Endothelial cell (in vitro differentiated cells): ENCODE measurements around the gene OPN1LW. TPM values are rescaled to one million over a fixed set of nuclear protein-coding genes. Genes with fewer than 3 reads are reported as not detected.
A peak's percentile ranks its signal among the peaks of the same experiment; 100 is the strongest.

ENCODE experiments used
- DNase-seq: peaks from one replicate; pipeline ENCODE4 v3.0.0; 2021; ENCODE audit warnings: low spot score
- H3K27ac Mint-ChIP-seq: one replicate; pipeline ENCODE4 v1.8.0; 2021; ENCODE audit warnings: mixed read lengths, inconsistent platforms; ENCODE audit not compliant: unreplicated experiment
- H3K27me3 Mint-ChIP-seq: one replicate; pipeline ENCODE4 v1.8.0; 2021; ENCODE audit warnings: mild to moderate bottlenecking, moderate library complexity, mixed read lengths, inconsistent platforms; ENCODE audit not compliant: unreplicated experiment
- H3K36me3 Mint-ChIP-seq: one replicate; pipeline ENCODE4 v1.8.0; 2021; ENCODE audit warnings: mild to moderate bottlenecking, low read depth, mixed read lengths, inconsistent platforms; ENCODE audit not compliant: unreplicated experiment
- H3K4me1 Mint-ChIP-seq: one replicate; pipeline ENCODE4 v1.8.0; 2021; ENCODE audit warnings: mild to moderate bottlenecking, mixed read lengths, inconsistent platforms; ENCODE audit not compliant: unreplicated experiment
- H3K4me3 Mint-ChIP-seq: one replicate; pipeline ENCODE4 v1.8.0; 2021; ENCODE audit warnings: mild to moderate bottlenecking, mixed read lengths, inconsistent platforms; ENCODE audit not compliant: unreplicated experiment
- H3K9me3 Mint-ChIP-seq: one replicate; pipeline ENCODE4 v1.8.0; 2021; ENCODE audit warnings: mixed read lengths, inconsistent platforms; ENCODE audit not compliant: unreplicated experiment
- total RNA-seq: library from RNA; stranded (reverse); fragmentation: NEBNext Ultra II Directional; extraction: Animal tissue kit (Norgen Biotek cat#: 25700); gene quantifications from one replicate; pipeline ENCODE4 v1.2.1, GENCODE V29; 2021; ENCODE audit not compliant: unreplicated experiment
- TF ChIP-seq, protein P1 (sequence below): fragments of 200-600 bp; sonication (generic); IDR thresholded peaks from one replicate; pipeline ENCODE4 v1.5.0; 2021; ENCODE audit warnings: antibody characterized with exemption; ENCODE audit not compliant: unreplicated experiment

OPN1LW gene
- total RNA-seq, 1 donor from 2014 or later = not detected

- H3K9me3 Mint-ChIP-seq = no peaks in the 10 kb centered on the region
- H3K4me1 Mint-ChIP-seq = peaks cover 22% of the 10 kb centered on the region
- TF ChIP-seq, protein P1, sequence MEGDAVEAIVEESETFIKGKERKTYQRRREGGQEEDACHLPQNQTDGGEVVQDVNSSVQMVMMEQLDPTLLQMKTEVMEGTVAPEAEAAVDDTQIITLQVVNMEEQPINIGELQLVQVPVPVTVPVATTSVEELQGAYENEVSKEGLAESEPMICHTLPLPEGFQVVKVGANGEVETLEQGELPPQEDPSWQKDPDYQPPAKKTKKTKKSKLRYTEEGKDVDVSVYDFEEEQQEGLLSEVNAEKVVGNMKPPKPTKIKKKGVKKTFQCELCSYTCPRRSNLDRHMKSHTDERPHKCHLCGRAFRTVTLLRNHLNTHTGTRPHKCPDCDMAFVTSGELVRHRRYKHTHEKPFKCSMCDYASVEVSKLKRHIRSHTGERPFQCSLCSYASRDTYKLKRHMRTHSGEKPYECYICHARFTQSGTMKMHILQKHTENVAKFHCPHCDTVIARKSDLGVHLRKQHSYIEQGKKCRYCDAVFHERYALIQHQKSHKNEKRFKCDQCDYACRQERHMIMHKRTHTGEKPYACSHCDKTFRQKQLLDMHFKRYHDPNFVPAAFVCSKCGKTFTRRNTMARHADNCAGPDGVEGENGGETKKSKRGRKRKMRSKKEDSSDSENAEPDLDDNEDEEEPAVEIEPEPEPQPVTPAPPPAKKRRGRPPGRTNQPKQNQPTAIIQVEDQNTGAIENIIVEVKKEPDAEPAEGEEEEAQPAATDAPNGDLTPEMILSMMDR = no peak
- no peak for DNase-seq
- peaks cover 5% of the 10 kb centered on the region for H3K36me3 Mint-ChIP-seq
- peaks cover 3% of the 10 kb centered on the region for H3K27me3 Mint-ChIP-seq
- H3K27ac Mint-ChIP-seq = no peak overlapping the region
- peak overlapping the region; percentile 84 for H3K4me3 Mint-ChIP-seq
Observed at GRCh38 chrX:154098551-154098950, 45.5 kb upstream of the OPN1LW start.

- Mint-ChIP-seq H3K36me3 (no peaks in the 10 kb centered on the region), H3K9me3 (no peaks in the 10 kb centered on the region), H3K4me1 (peaks cover 15% of the 10 kb centered on the region), H3K27me3 (peaks cover 3% of the 10 kb centered on the region), H3K4me3 (no peak overlapping the region), H3K27ac (no peak overlapping the region)
- TF ChIP-seq, protein P1 = no peak
- DNase-seq = no peak
Observed at GRCh38 chrX:154113729-154114128, 30.3 kb upstream of the OPN1LW start.

- Mint-ChIP-seq H3K36me3 (no peaks in the 10 kb centered on the region), H3K9me3 (no peaks in the 10 kb centered on the region), H3K27ac (no peak overlapping the region), H3K4me3 (no peak overlapping the region), H3K27me3 (peaks cover 3% of the 10 kb centered on the region), H3K4me1 (peaks cover 15% of the 10 kb centered on the region)
- TF ChIP-seq, protein P1 = no peak
- no peak for DNase-seq
Observed at GRCh38 chrX:154114652-154115051, 29.4 kb upstream of the OPN1LW start.

DNA sequence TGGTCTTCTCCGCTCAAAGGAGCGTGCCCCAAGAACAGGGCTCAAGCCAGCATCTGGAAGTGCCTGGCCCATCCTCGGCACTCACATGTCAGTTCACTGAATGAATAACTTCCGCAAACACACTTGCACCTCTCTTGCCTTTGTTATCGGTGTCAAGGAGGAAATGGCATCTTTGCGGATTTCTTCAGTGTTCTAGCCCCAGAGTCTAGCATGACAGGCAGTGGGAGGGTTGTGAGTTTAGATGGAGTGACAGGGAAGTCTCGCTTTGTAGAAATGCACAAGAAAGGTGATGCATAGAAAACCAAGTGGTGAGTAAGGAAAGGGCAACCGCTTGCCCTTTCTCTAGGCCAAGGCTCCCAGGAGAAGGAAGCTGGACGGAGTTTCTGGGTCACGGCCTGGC is 29.0 kb upstream of the OPN1LW start:
- Mint-ChIP-seq H3K27me3 (peaks cover 3% of the 10 kb centered on the region), H3K4me3 (no peak overlapping the region), H3K27ac (no peak overlapping the region), H3K36me3 (no peaks in the 10 kb centered on the region), H3K4me1 (peaks cover 15% of the 10 kb centered on the region), H3K9me3 (no peaks in the 10 kb centered on the region)
- DNase-seq = no peak
- TF ChIP-seq, protein P1 = no peak

GRCh38 chrX:154115750-154116149 is 28.3 kb upstream of the OPN1LW start:
- H3K36me3 Mint-ChIP-seq = no peaks in the 10 kb centered on the region
- no peaks in the 10 kb centered on the region for H3K9me3 Mint-ChIP-seq
- TF ChIP-seq, protein P1 = no peak
- H3K4me1 Mint-ChIP-seq = peaks cover 15% of the 10 kb centered on the region
- H3K27me3 Mint-ChIP-seq = peaks cover 3% of the 10 kb centered on the region
- no peak overlapping the region for H3K27ac Mint-ChIP-seq
- no peak for DNase-seq
- no peak overlapping the region for H3K4me3 Mint-ChIP-seq
